Adrenal gland (tissue), 5 donors: ENCODE data around the gene SPAG8.

Experiments used
- POLR2A ChIP-seq, 2 donors: fragments of 450-650 bp; IDR thresholded peaks; one replicate each; pipeline ENCODE4 v1.6.1; 2017; ENCODE audit warnings: antibody characterized with exemption in 2 of 2, mild to moderate bottlenecking in 2 of 2, moderate library complexity in 1 of 2
- TF ChIP-seq, protein P1 (sequence below), 6 experiments: fragments of 450-650 bp in 4 of 6; fragments of 200-600 bp in 2 of 6; sonication (generic) in 1 of 6; IDR thresholded peaks; 1 replicate in 5 of 6; 2 replicates in 1 of 6; pipeline versions ENCODE4 v1.5.1 to v1.8.0; 2016 to 2021; ENCODE audit warnings: antibody characterized with exemption in 6 of 6, mild to moderate bottlenecking in 2 of 6, moderate library complexity in 1 of 6
- donor health status: DM: no; HTN: no; CAD: no.

DNA sequence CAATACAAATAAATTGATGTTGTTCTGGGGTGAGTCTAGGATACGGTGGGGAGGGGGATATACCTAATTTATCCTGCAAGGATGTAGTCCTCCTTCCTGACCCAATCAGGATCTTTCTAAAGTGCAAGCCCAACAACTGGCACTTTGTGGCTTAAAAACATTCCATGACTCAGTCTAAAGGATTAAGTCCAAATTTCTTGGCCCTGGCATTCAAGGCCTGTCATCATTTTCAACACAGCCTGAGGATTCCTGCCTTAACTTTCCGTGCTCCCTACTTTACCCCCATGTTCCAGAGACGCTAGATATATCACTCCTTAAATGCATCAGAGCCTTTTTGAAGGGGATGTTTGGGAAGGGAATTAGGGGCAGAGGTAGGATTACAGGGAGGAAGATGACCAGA, 15.4 kb upstream of the SPAG8 start:
- TF ChIP-seq, protein P1, sequence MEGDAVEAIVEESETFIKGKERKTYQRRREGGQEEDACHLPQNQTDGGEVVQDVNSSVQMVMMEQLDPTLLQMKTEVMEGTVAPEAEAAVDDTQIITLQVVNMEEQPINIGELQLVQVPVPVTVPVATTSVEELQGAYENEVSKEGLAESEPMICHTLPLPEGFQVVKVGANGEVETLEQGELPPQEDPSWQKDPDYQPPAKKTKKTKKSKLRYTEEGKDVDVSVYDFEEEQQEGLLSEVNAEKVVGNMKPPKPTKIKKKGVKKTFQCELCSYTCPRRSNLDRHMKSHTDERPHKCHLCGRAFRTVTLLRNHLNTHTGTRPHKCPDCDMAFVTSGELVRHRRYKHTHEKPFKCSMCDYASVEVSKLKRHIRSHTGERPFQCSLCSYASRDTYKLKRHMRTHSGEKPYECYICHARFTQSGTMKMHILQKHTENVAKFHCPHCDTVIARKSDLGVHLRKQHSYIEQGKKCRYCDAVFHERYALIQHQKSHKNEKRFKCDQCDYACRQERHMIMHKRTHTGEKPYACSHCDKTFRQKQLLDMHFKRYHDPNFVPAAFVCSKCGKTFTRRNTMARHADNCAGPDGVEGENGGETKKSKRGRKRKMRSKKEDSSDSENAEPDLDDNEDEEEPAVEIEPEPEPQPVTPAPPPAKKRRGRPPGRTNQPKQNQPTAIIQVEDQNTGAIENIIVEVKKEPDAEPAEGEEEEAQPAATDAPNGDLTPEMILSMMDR (IDR thresholded peaks at IDR 0.05) = no peak
- no peak for TF ChIP-seq POLR2A (IDR thresholded peaks at IDR 0.05)
